ENCODE results near the gene TCN1. TPM values are rescaled to one million over a fixed set of nuclear protein-coding genes. Genes with fewer than 3 reads are reported as not detected.

Gene TCN1
- total RNA-seq, 1 experiment from 2014 or later, result 335 TPM

DNA sequence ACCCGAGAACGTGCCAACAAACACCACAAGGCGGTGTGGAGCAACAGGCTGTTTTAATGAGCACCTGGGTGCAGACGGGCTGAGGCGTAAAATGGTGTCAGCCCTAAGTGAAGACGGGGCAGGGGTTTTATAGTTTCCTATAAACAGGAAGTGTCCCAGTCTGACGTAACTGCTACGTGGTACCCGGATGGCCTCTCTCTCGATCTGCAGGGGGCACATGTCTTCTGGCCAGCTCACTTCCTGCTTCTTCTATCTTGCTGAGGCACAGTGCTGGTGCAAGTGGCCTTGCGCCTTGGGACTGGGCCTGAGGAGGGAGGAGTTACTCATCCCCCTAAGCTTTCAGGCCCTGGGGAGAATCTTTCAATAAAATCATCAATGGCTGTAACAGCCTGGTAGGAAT lies 33.2 kb upstream of the TCN1 start:
- BruUV-seq (replicated peaks), result no TSS peak
- Mint-ChIP-seq H3K27ac (ENCODE audit: unreplicated experiment) (no peak overlapping the region), H3K4me3 (ENCODE audit: low read depth, unreplicated experiment) (no peak overlapping the region), H3K4me1 (ENCODE audit: low read depth, unreplicated experiment) (no peaks in the 10 kb centered on the region), H3K9me3 (ENCODE audit: low read depth, unreplicated experiment) (peaks cover 4% of the 10 kb centered on the region), H3K27me3 (ENCODE audit: unreplicated experiment) (no peaks in the 10 kb centered on the region), H3K36me3 (ENCODE audit: insufficient read depth, unreplicated experiment) (no peaks in the 10 kb centered on the region)
- no peak for DNase-seq
- intact Hi-C loops (cut with micrococcal nuclease; ENCODE audit: unreplicated experiment), result no loop called here
- TF ChIP-seq, protein P1, sequence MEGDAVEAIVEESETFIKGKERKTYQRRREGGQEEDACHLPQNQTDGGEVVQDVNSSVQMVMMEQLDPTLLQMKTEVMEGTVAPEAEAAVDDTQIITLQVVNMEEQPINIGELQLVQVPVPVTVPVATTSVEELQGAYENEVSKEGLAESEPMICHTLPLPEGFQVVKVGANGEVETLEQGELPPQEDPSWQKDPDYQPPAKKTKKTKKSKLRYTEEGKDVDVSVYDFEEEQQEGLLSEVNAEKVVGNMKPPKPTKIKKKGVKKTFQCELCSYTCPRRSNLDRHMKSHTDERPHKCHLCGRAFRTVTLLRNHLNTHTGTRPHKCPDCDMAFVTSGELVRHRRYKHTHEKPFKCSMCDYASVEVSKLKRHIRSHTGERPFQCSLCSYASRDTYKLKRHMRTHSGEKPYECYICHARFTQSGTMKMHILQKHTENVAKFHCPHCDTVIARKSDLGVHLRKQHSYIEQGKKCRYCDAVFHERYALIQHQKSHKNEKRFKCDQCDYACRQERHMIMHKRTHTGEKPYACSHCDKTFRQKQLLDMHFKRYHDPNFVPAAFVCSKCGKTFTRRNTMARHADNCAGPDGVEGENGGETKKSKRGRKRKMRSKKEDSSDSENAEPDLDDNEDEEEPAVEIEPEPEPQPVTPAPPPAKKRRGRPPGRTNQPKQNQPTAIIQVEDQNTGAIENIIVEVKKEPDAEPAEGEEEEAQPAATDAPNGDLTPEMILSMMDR (IDR thresholded peaks at IDR 0.05; ENCODE audit: unreplicated experiment), result no peak
- CTCF ChIA-PET, result no interaction called here

DNA sequence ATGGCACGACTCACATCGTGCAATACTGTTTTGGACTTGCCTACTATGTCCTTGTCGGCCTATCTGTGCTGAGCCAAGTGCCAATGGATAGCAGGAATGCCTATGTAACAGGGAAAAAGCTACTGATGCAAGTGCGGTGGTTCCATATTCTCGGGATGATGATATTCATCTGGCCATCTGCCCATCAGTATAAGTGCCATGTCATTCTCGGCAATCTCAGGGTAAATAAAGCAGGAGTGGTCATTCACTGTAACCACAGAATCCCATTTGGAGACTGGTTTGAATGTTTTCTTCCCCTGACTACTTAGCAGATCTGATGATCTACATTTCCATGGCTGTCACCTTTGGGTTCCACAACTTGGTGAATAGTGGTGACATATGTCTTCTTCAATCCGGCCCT lies 32.4 kb upstream of the TCN1 start:
- intact Hi-C loops (cut with micrococcal nuclease; ENCODE audit: unreplicated experiment), result no loop called here
- Mint-ChIP-seq H3K9me3 (ENCODE audit: low read depth, unreplicated experiment) (peaks cover 4% of the 10 kb centered on the region), H3K4me3 (ENCODE audit: low read depth, unreplicated experiment) (no peak overlapping the region), H3K4me1 (ENCODE audit: low read depth, unreplicated experiment) (no peaks in the 10 kb centered on the region), H3K27me3 (ENCODE audit: unreplicated experiment) (no peaks in the 10 kb centered on the region), H3K36me3 (ENCODE audit: insufficient read depth, unreplicated experiment) (no peaks in the 10 kb centered on the region), H3K27ac (ENCODE audit: unreplicated experiment) (no peak overlapping the region)
- no TSS peak for BruUV-seq (replicated peaks)
- CTCF ChIA-PET, result no interaction called here
- TF ChIP-seq, protein P1 (IDR thresholded peaks at IDR 0.05; ENCODE audit: unreplicated experiment), result no peak
- no peak for DNase-seq

DNA sequence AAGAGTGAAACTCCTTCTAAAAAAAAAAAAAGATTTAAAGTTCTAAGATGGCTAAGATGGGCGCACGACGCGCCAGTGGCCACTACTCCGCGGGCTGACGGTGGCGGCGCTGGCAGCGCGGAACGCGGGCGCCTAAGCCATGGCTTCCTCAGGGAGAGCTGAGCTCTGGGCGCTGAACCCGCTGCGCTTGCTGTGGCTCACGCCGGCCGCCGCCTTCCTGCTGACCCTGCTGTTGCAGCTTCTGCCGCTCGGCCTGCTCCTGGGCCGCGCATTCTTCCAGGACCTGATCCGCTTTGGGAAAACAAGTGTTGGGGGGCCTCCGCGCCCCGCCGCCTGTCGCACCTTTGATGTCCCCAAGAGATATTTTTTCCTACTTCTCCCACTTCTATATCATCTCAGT lies 31.8 kb upstream of the TCN1 start:
- intact Hi-C loops (cut with micrococcal nuclease; ENCODE audit: unreplicated experiment), result no loop called here
- CTCF ChIA-PET, result no interaction called here
- Mint-ChIP-seq H3K4me3 (ENCODE audit: low read depth, unreplicated experiment) (no peak overlapping the region), H3K27ac (ENCODE audit: unreplicated experiment) (no peak overlapping the region), H3K4me1 (ENCODE audit: low read depth, unreplicated experiment) (no peaks in the 10 kb centered on the region), H3K36me3 (ENCODE audit: insufficient read depth, unreplicated experiment) (no peaks in the 10 kb centered on the region), H3K27me3 (ENCODE audit: unreplicated experiment) (no peaks in the 10 kb centered on the region), H3K9me3 (ENCODE audit: low read depth, unreplicated experiment) (peaks cover 4% of the 10 kb centered on the region)
- TF ChIP-seq, protein P1 (IDR thresholded peaks at IDR 0.05; ENCODE audit: unreplicated experiment), result no peak
- DNase-seq, result no peak
- no TSS peak for BruUV-seq (replicated peaks)

DNA sequence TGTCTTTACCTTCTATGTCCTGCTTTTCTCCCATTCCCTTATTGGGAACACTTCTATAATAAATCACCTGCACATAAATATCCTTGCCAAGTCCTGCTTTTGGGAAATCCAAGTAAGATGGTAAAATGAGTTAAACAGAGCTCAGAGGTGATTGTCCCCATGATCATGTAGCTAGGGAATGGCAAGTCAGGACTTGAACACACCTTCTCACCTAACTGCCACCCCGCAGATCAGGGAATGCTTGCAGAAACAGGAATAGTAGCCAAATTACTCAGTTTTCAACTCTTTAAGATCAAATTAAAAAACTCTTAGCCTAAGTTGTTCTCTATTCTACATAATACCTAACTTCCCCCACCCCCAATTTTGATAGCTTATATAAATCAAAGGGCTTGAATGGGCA lies 28.3 kb upstream of the TCN1 start:
- no peak overlapping the region for H3K27ac Mint-ChIP-seq (ENCODE audit: unreplicated experiment)
- no TSS peak for BruUV-seq (replicated peaks)
- intact Hi-C loops (cut with micrococcal nuclease; ENCODE audit: unreplicated experiment), result no loop called here
- H3K27me3 Mint-ChIP-seq (ENCODE audit: unreplicated experiment), result no peaks in the 10 kb centered on the region
- no peaks in the 10 kb centered on the region for H3K4me1 Mint-ChIP-seq (ENCODE audit: low read depth, unreplicated experiment)
- TF ChIP-seq, protein P1 (IDR thresholded peaks at IDR 0.05; ENCODE audit: unreplicated experiment), result no peak
- no peak for DNase-seq
- H3K9me3 Mint-ChIP-seq (ENCODE audit: low read depth, unreplicated experiment), result peaks cover 7% of the 10 kb centered on the region
- H3K4me3 Mint-ChIP-seq (ENCODE audit: low read depth, unreplicated experiment), result no peak overlapping the region
- CTCF ChIA-PET, result no interaction called here
- H3K36me3 Mint-ChIP-seq (ENCODE audit: insufficient read depth, unreplicated experiment), result no peaks in the 10 kb centered on the region
